ENCODE results near the gene PDE4D.
"Not testable (repeated sequence)": the region's sequence is repeated elsewhere in the genome, so short reads cannot be mapped to it uniquely, and the experiment has no call there.

PDE4D gene

GRCh38 chr5:59484618-59485017 lies 408.9 kb downstream of the PDE4D start:
- Histone ChIP-seq H3K4me2 (ENCODE audit: low read length) (no peak overlapping the region), H3K27me3 (ENCODE audit: control insufficient read depth, insufficient read depth, low read length) (no peaks in the 10 kb centered on the region), H3K9ac (ENCODE audit: low read depth, low read length) (no peak overlapping the region), H3K9me3 (replicated peaks; ENCODE audit: low read length) (no peaks in the 10 kb centered on the region), H3K4me1 (ENCODE audit: control insufficient read depth, insufficient read depth, low read length) (no peaks in the 10 kb centered on the region), H3K36me3 (ENCODE audit: insufficient read depth, low read length) (no peaks in the 10 kb centered on the region), H3K4me3 (ENCODE audit: low read length) (no peak overlapping the region)

GRCh38 chr5:59483971-59484472 lies 409.5 kb downstream of the PDE4D start:
- H3K36me3 ChIP-seq (ENCODE audit: insufficient read depth, low read length), result no peaks in the 10 kb centered on the region
- H3K9ac ChIP-seq (ENCODE audit: low read depth, low read length), result no peak overlapping the region
- no peaks in the 10 kb centered on the region for H3K4me1 ChIP-seq (ENCODE audit: control insufficient read depth, insufficient read depth, low read length)
- no peaks in the 10 kb centered on the region for H3K9me3 ChIP-seq (replicated peaks; ENCODE audit: low read length)
- no peaks in the 10 kb centered on the region for H3K27me3 ChIP-seq (ENCODE audit: control insufficient read depth, insufficient read depth, low read length)
- H3K4me2 ChIP-seq (ENCODE audit: low read length), result no peak overlapping the region
- H3K4me3 ChIP-seq (ENCODE audit: low read length), result no peak overlapping the region

GRCh38 chr5:59479086-59479485 lies 414.4 kb downstream of the PDE4D start:
- H3K27me3 ChIP-seq (ENCODE audit: control insufficient read depth, insufficient read depth, low read length), result no peaks in the 10 kb centered on the region
- no peak overlapping the region for H3K4me2 ChIP-seq (ENCODE audit: low read length)
- no peak overlapping the region for H3K4me3 ChIP-seq (ENCODE audit: low read length)
- no peaks in the 10 kb centered on the region for H3K9me3 ChIP-seq (replicated peaks; ENCODE audit: low read length)
- H3K9ac ChIP-seq (ENCODE audit: low read depth, low read length), result no peak overlapping the region
- no peaks in the 10 kb centered on the region for H3K4me1 ChIP-seq (ENCODE audit: control insufficient read depth, insufficient read depth, low read length)
- H3K36me3 ChIP-seq (ENCODE audit: insufficient read depth, low read length), result no peaks in the 10 kb centered on the region

DNA sequence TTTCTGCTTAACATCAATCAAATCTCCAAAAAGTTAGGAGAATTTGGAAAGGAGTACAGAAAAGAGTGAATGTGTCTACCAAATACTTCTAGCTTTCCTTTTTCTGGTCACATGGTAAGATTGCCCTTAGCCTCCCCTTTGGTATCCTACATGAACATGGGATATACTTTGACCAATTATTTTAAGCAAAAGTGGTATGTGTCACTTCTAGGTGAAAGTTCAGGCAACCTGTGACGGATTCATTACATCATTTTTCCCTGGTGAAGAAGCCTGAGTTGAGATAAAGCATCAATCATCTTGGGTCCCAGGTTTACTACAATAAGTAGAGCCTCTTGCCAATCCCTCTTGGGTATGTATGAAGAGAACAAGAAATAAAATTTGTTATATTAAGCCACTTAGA lies 419.2 kb downstream of the PDE4D start:
- H3K9me3 ChIP-seq (replicated peaks; ENCODE audit: low read length), result no peaks in the 10 kb centered on the region
- no peaks in the 10 kb centered on the region for H3K4me1 ChIP-seq (ENCODE audit: control insufficient read depth, insufficient read depth, low read length)
- no peak overlapping the region for H3K4me3 ChIP-seq (ENCODE audit: low read length)
- H3K36me3 ChIP-seq (ENCODE audit: insufficient read depth, low read length), result no peaks in the 10 kb centered on the region
- no peaks in the 10 kb centered on the region for H3K27me3 ChIP-seq (ENCODE audit: control insufficient read depth, insufficient read depth, low read length)
- no peak overlapping the region for H3K9ac ChIP-seq (ENCODE audit: low read depth, low read length)
- H3K4me2 ChIP-seq (ENCODE audit: low read length), result no peak overlapping the region

- Histone ChIP-seq H3K27me3 (ENCODE audit: control insufficient read depth, insufficient read depth, low read length) (no peaks in the 10 kb centered on the region), H3K36me3 (ENCODE audit: insufficient read depth, low read length) (no peaks in the 10 kb centered on the region), H3K4me2 (ENCODE audit: low read length) (no peak overlapping the region), H3K4me3 (ENCODE audit: low read length) (no peak overlapping the region), H3K9ac (ENCODE audit: low read depth, low read length) (no peak overlapping the region), H3K9me3 (replicated peaks; ENCODE audit: low read length) (no peaks in the 10 kb centered on the region), H3K4me1 (ENCODE audit: control insufficient read depth, insufficient read depth, low read length) (no peaks in the 10 kb centered on the region)
These were observed 419.9 kb downstream of the PDE4D start for GRCh38 chr5:59473611-59474010.

GRCh38 chr5:59471463-59471862 lies 422.1 kb downstream of the PDE4D start:
- Histone ChIP-seq H3K9me3 (replicated peaks; ENCODE audit: low read length) (no peaks in the 10 kb centered on the region), H3K4me1 (ENCODE audit: control insufficient read depth, insufficient read depth, low read length) (no peaks in the 10 kb centered on the region), H3K9ac (ENCODE audit: low read depth, low read length) (no peak overlapping the region), H3K27me3 (ENCODE audit: control insufficient read depth, insufficient read depth, low read length) (no peaks in the 10 kb centered on the region), H3K4me2 (ENCODE audit: low read length) (no peak overlapping the region), H3K36me3 (ENCODE audit: insufficient read depth, low read length) (no peaks in the 10 kb centered on the region), H3K4me3 (ENCODE audit: low read length) (no peak overlapping the region)

DNA sequence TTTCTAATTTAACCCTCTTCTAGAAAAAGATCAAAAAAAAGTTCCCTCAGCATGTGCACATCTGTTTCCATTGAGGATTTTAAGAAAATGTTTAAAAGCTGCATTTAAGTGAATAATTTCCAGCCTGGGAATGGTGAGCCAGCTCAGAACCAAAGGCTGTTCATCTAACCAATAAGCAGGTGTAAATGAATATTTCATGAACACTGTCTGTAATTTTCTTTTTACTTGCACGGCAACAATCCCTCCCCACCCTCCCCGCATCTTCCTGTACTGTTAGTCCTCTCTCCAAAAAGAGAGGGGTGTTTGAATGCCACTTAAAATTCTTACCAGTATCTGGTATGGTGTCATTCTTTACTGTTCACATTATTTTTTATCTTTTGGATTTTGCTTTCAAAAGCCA lies 425.6 kb downstream of the PDE4D start:
- no peaks in the 10 kb centered on the region for H3K36me3 ChIP-seq (ENCODE audit: insufficient read depth, low read length)
- H3K4me3 ChIP-seq (ENCODE audit: low read length), result no peak overlapping the region
- no peaks in the 10 kb centered on the region for H3K9me3 ChIP-seq (replicated peaks; ENCODE audit: low read length)
- no peak overlapping the region for H3K4me2 ChIP-seq (ENCODE audit: low read length)
- H3K27me3 ChIP-seq (ENCODE audit: control insufficient read depth, insufficient read depth, low read length), result no peaks in the 10 kb centered on the region
- H3K9ac ChIP-seq (ENCODE audit: low read depth, low read length), result no peak overlapping the region
- H3K4me1 ChIP-seq (ENCODE audit: control insufficient read depth, insufficient read depth, low read length), result no peaks in the 10 kb centered on the region

DNA sequence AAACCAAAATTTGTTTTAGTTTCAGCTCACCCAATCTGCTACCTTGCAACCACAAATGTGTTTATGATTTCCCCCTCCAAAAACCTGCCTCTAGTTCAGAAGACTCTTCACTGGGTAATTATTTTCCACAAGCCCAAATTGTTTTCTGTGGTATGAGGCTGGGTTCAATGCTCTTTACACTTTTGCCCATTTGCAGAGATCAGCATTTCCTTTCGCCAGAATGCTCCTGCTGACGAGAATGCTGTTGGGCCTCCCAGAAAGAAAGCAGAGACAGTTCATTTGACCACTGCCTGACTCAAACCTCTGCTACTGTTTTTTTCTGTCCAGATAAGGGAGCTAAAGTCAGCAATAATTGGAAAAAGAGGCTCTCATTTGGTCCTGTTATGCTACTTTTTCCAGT lies 427.3 kb downstream of the PDE4D start:
- H3K27me3 ChIP-seq (ENCODE audit: control insufficient read depth, insufficient read depth, low read length), result no peaks in the 10 kb centered on the region
- no peak overlapping the region for H3K4me3 ChIP-seq (ENCODE audit: low read length)
- H3K9ac ChIP-seq (ENCODE audit: low read depth, low read length), result no peak overlapping the region
- H3K4me1 ChIP-seq (ENCODE audit: control insufficient read depth, insufficient read depth, low read length), result no peaks in the 10 kb centered on the region
- no peaks in the 10 kb centered on the region for H3K9me3 ChIP-seq (replicated peaks; ENCODE audit: low read length)
- no peak overlapping the region for H3K4me2 ChIP-seq (ENCODE audit: low read length)
- H3K36me3 ChIP-seq (ENCODE audit: insufficient read depth, low read length), result no peaks in the 10 kb centered on the region

- Histone ChIP-seq H3K36me3 (ENCODE audit: insufficient read depth, low read length) (no peaks in the 10 kb centered on the region), H3K9me3 (replicated peaks; ENCODE audit: low read length) (no peaks in the 10 kb centered on the region), H3K4me2 (ENCODE audit: low read length) (no peak overlapping the region), H3K4me1 (ENCODE audit: control insufficient read depth, insufficient read depth, low read length) (no peaks in the 10 kb centered on the region), H3K4me3 (ENCODE audit: low read length) (no peak overlapping the region), H3K27me3 (ENCODE audit: control insufficient read depth, insufficient read depth, low read length) (no peaks in the 10 kb centered on the region), H3K9ac (ENCODE audit: low read depth, low read length) (no peak overlapping the region)
These were observed 428.6 kb downstream of the PDE4D start for GRCh38 chr5:59464969-59465368.

DNA sequence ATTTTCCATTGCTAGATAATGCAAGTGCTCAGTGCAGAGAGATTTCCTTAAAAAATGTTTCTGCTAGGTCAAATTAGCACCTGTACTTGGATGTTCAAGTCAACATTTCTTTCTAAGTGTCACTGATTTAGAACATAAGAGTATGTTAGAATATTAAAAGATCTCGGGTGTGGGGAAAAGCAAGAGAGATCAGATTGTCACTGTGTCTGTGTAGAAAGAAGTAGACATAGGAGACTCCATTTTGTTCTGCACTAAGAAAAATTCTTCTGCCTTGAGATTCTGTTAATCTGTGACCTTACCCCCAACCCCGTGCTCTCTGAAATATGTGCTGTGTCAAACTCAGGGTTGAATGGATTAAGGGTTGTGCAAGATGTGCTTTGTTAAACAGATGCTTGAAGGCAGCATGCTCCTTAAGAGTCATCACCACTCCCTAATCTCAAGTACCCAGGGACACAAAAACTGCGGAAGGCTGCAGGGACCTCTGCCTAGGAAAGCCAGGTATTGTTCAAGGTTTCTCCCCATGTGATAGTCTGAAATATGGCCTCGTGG lies 429.8 kb downstream of the PDE4D start:
- not testable (repeated sequence) for H3K36me3 ChIP-seq (ENCODE audit: insufficient read depth, low read length); H3K4me2 ChIP-seq (ENCODE audit: low read length); H3K4me3 ChIP-seq (ENCODE audit: low read length); H3K4me1 ChIP-seq (ENCODE audit: control insufficient read depth, insufficient read depth, low read length); H3K27me3 ChIP-seq (ENCODE audit: control insufficient read depth, insufficient read depth, low read length); H3K9me3 ChIP-seq (replicated peaks; ENCODE audit: low read length); H3K9ac ChIP-seq (ENCODE audit: low read depth, low read length)

DNA sequence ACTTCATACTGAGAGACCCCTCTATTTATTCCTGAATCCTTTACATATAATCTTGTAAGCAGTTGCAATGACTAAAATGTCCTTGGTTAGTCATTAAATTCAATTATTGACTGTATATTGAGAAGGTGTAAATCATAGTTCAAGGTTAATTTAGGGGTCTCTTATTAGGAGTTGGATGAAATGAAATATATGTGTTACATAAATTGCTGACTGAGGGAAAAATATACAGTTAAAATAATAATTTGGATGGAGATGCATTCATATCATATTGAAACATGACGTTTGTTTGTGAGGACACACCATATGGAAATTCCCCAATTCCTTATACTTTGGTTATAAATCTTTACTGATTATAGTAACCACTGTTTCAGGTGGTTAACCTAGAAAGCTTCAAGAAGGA lies 430.6 kb downstream of the PDE4D start:
- no peaks in the 10 kb centered on the region for H3K9me3 ChIP-seq (replicated peaks; ENCODE audit: low read length)
- H3K4me2 ChIP-seq (ENCODE audit: low read length), result no peak overlapping the region
- no peak overlapping the region for H3K9ac ChIP-seq (ENCODE audit: low read depth, low read length)
- H3K36me3 ChIP-seq (ENCODE audit: insufficient read depth, low read length), result no peaks in the 10 kb centered on the region
- no peaks in the 10 kb centered on the region for H3K4me1 ChIP-seq (ENCODE audit: control insufficient read depth, insufficient read depth, low read length)
- H3K4me3 ChIP-seq (ENCODE audit: low read length), result no peak overlapping the region
- no peaks in the 10 kb centered on the region for H3K27me3 ChIP-seq (ENCODE audit: control insufficient read depth, insufficient read depth, low read length)

DNA sequence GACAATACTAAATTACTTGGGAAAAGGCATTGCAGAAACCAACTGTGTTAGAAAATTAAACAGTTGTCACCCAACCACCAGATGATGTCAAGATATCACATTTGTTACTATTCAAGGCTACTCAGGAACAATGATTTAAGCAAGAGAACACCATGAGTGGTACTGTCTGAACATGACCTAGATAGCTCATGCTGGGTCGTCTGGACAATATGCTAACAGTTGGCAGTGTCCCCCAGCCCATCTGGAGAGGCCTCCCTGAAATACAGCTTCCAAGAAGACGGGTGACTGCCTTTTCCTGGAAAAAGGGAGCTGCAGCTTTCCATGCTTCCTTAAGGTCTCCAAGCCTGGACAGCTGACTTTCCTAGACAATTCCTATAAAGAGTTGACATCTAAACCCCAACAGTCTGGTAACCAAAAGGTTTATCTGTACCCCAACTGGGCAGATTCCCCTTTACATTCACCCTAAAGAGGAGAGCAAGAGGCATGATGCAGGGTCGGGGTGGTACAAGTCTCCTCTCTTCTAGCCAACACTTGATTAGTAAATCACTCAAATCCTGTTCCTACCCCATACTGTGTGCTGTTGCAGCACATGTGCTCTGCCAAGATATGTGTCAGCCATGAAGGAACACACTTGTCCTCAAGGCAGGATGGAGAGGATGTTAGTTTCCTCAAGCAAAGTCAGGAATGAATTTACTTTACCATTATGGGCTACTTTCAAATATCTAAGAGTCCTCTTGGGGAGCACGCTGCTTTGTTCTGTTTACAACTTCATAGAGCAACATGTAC lies 433.0 kb downstream of the PDE4D start:
- H3K4me3 ChIP-seq (ENCODE audit: low read length), result no peak overlapping the region
- no peaks in the 10 kb centered on the region for H3K4me1 ChIP-seq (ENCODE audit: control insufficient read depth, insufficient read depth, low read length)

More for the DNA sequence above, 433.0 kb downstream of the PDE4D start:
- H3K36me3 ChIP-seq (ENCODE audit: insufficient read depth, low read length), result no peaks in the 10 kb centered on the region
- H3K9ac ChIP-seq (ENCODE audit: low read depth, low read length), result no peak overlapping the region
- H3K9me3 ChIP-seq (replicated peaks; ENCODE audit: low read length), result no peaks in the 10 kb centered on the region
- H3K27me3 ChIP-seq (ENCODE audit: control insufficient read depth, insufficient read depth, low read length), result no peaks in the 10 kb centered on the region
- no peak overlapping the region for H3K4me2 ChIP-seq (ENCODE audit: low read length)

Data from skeletal muscle satellite cell (primary cell).